Dermis blood vessel endothelial cell (primary cell): ENCODE measurements around the gene NUDT15. TPM values are rescaled to one million over a fixed set of nuclear protein-coding genes. Genes with fewer than 3 reads are reported as not detected.
A peak's percentile ranks its signal among the peaks of the same experiment; 100 is the strongest.
"Not testable (repeated sequence)": the region's sequence is repeated elsewhere in the genome, so short reads cannot be mapped to it uniquely, and the experiment has no call there.

Experiments used
- DNase-seq: peaks from one replicate; pipeline ENCODE4 v3.0.0; 2010
- total RNA-seq: library from RNA; depleted of rRNA; stranded (reverse); fragments of >200 nt; gene quantifications from 2 replicates; pipeline ENCODE4 v1.2.3, GENCODE V29; 2014

Gene NUDT15
- total RNA-seq, 1 donor from 2014 or later, result 18.2 TPM

- DNase-seq, result peak; percentile 61
Measured at GRCh38 chr13:48043789-48044503, 6.4 kb downstream of the NUDT15 start.

- DNase-seq, result peak; percentile 55
Measured at GRCh38 chr13:48050550-48050949, 13.0 kb downstream of the NUDT15 start.

GRCh38 chr13:48054601-48055000, 17.1 kb downstream of the NUDT15 start:
- DNase-seq, result no peak

GRCh38 chr13:48055712-48056111, 18.2 kb downstream of the NUDT15 start:
- DNase-seq, result no peak

GRCh38 chr13:48058536-48058935, 21.0 kb downstream of the NUDT15 start:
- not testable (repeated sequence) for DNase-seq

- DNase-seq, result not testable (repeated sequence)
Measured at GRCh38 chr13:48059951-48060350, 22.4 kb downstream of the NUDT15 start.

- peak; percentile 38 for DNase-seq
Measured at GRCh38 chr13:48066310-48066989, 28.9 kb downstream of the NUDT15 start.

GRCh38 chr13:48068036-48068435, 30.5 kb downstream of the NUDT15 start:
- no peak for DNase-seq

GRCh38 chr13:48068952-48069351, 31.4 kb downstream of the NUDT15 start:
- DNase-seq, result no peak

GRCh38 chr13:48069573-48069972, 32.0 kb downstream of the NUDT15 start:
- DNase-seq, result no peak

GRCh38 chr13:48070942-48071341, 33.4 kb downstream of the NUDT15 start:
- DNase-seq, result no peak

- no peak for DNase-seq
Measured at GRCh38 chr13:48072304-48072703, 34.8 kb downstream of the NUDT15 start.

- DNase-seq, result no peak
Measured at GRCh38 chr13:48072787-48073186, 35.3 kb downstream of the NUDT15 start.

- DNase-seq, result peak; percentile 45
Measured at GRCh38 chr13:48074006-48074405, 36.5 kb downstream of the NUDT15 start.

GRCh38 chr13:48078251-48078656, 40.7 kb downstream of the NUDT15 start:
- peak; percentile 51 for DNase-seq

- DNase-seq, result no peak
Measured at GRCh38 chr13:48081739-48082138, 44.2 kb downstream of the NUDT15 start.

- DNase-seq, result no peak
Measured at GRCh38 chr13:48086272-48086671, 48.7 kb downstream of the NUDT15 start.

- DNase-seq, result no peak
Measured at GRCh38 chr13:48093588-48093987, 56.1 kb downstream of the NUDT15 start.

GRCh38 chr13:48094404-48094780, 56.9 kb downstream of the NUDT15 start:
- peak; percentile 36 for DNase-seq

- DNase-seq, result peak; percentile 97
Measured at GRCh38 chr13:48094781-48095502, 57.4 kb downstream of the NUDT15 start, which contains the start of gene MED4. MED4 (minus strand) TSS chr13:48095104; CDS start chr13:48095078, 26 bp downstream.

- no peak for DNase-seq
Measured at GRCh38 chr13:48096670-48097069, 59.1 kb downstream of the NUDT15 start.
